SK-N-SH treated with all-trans-retinoic acid at 6 μM for 48 hours (cell line): ENCODE results near the gene AHI1.

Experiments
- GLIS3 ChIP-seq: fragments of 250-450 bp; sonication (Bioruptor Pico); IDR thresholded peaks from 2 replicates; pipeline ENCODE4 v1.5.0; 2020; ENCODE audit warnings: mild to moderate bottlenecking, moderate library complexity
- TCF4 ChIP-seq: fragments of 250-450 bp; sonication (Bioruptor Pico); IDR thresholded peaks from 2 replicates; pipeline ENCODE4 v1.8.0; 2021; ENCODE audit warnings: mild to moderate bottlenecking, moderate library complexity, borderline replicate concordance
- ZFP3 ChIP-seq: fragments of 250-450 bp; sonication (Bioruptor Pico); IDR thresholded peaks from 2 replicates; pipeline ENCODE4 v1.5.0; 2020; ENCODE audit warnings: mild to moderate bottlenecking, moderate library complexity

DNA sequence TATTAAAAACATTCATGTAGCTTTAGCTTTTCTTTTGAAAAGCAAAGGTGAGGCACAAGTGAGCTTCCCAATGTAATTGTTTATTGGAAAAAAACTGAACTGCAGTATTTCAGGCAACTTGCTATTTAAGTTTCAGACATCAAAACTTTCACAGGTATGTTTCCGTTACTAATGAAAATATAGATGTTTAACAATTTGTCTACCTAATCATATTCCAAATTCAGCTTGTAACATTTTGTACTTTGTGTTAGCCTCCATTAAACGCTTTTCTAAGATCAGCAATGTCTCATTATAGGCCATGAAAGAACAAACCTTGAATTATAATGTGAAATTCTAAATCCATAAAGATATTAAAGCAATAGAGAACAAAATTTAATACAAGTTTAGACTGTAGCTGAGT, 69.5 kb downstream of the AHI1 start:
- TF ChIP-seq TCF4 (CRISPR knock-in tag) (no peak), GLIS3 (no peak), ZFP3 (CRISPR knock-in tag) (no peak)
